ENCODE data around the gene GCAT.

GCAT gene

GRCh38 chr22:37846433-37846832 is 38.7 kb downstream of the GCAT start:
- no peak for DNase-seq

DNA sequence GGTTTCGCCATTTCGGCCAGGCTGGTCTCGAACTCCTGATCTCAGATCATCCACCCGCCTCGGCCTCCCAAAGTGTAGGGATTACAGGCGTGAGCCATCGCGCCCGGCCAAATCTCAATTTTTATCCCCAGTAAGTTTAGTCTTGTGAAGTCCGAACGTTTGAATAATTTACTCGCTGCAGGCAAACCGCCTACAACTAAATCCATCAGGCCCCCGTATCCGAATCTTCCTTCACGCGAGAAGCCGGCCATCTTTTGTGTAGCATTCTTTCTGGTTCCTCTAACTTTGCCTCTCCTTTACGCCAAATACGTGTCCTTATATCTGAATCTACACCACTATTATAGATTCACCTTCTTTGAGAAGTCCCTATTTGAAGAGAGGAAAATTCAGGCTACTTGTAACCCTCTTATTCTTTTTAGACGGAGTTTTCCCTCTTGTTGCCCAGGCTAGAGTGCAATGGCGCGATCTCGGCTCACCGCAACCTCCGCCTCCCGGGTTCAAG is 40.9 kb downstream of the GCAT start:
- DNase-seq, result peak; percentile 67

GRCh38 chr22:37849089-37849751 is 41.5 kb downstream of the GCAT start, which contains the start of gene EIF3L:
Gene EIF3L, plus strand, starts transcription at chr22:37849419. Its CDS starts 31 bp downstream, at chr22:37849450.
- peak; percentile 97 for DNase-seq

DNA sequence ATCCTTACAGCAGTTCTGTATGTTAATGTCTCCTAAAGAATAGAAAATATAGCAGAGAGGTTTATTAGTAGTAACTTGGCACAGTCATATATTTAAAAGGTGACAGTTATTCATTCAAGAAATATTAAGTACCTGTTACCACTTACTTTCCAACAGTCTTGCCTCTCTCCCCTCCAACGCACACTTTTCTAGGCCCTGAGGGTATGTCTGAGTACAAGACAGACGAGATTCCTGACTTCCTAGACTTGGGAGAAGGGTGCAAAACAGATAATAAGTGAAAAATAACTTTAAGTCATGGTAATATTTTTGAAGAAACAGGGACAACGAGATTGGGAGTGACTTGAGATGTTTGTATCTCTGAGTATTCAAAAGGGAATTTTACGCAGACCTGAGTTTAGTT is 43.1 kb downstream of the GCAT start:
- no peak for DNase-seq

- no peak for DNase-seq
Observed at GRCh38 chr22:37852418-37852817, 44.7 kb downstream of the GCAT start.

GRCh38 chr22:37854946-37855345 is 47.2 kb downstream of the GCAT start:
- DNase-seq, result no peak

DNA sequence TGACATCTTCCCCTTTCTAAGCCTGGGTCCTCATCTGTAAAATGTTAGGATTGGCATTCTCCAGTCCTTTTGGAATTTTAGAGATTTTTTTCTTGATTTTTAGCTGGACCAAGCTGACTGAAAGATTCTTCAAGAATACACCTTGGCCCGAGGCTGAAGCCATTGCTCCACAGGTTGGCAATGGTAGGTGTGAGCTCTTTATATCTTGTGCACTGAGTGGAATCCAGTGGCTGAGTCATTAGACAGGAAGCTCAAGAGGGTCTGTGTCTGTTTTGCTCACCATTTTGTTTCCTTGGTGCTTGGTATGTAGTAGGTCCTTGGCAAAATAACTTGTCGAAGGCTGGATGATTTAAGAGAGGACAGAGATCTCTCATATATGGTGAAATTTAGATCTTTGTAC is 47.7 kb downstream of the GCAT start:
- DNase-seq, result no peak

- no peak for DNase-seq
Observed at GRCh38 chr22:37860796-37861421, 53.2 kb downstream of the GCAT start.

DNA sequence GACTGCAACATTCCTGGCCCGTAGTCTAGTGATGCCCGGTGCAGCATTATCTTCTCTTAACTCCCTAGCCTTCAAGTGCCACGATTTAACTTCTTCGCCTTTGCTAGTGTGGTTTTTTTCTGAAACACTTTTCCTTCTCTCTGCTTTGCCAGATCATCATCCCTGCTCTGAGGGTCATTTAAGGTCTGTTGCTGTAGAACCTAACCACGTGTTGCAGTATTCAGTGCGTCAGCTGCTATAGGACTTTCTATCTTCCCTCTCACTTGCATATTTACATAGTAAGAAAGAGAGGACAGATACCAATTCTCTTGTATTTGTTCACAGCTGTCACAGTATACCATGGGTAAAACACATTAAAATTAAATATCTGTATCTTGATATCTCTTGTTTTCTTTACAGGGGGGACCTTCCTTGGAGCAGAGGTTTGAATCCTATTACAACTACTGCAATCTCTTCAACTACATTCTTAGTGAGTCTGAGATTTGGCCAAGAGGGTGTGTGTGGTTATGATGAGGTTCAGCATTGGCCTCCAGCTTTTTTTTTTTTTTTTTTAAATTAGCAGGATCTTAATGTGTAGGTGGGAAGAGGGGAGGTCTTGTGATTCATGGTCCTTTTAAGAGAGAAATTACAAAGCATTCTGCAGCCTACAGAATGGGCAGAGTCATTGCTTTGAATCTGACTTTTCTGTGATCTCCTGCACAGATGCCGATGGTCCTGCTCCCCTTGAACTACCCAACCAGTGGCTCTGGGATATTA is 55.0 kb downstream of the GCAT start:
- no peak for DNase-seq

DNA sequence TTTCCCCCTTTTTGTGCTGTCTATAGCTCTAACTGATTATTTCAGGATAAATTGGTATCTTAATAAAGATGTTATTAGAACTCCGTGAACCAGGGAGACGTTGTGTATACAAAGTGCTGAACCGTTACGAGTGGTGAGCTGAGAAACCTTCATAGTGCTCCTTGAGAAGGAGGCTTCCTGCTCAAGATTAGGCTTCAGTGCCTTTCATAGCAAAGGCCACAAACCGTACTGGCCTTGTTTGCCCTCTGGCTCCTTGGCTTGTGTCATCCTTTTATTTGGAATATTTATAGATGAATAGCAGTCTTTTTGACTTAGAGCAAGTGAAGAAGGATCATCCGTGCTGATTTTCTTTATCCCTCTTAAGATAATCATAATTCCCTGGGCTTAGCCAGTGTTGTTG is 57.8 kb downstream of the GCAT start:
- no peak for DNase-seq
